Pancreas (tissue), 10 donors: Measurements from ENCODE around the gene AMPD3. TPM values are rescaled to one million over a fixed set of nuclear protein-coding genes. Genes with fewer than 3 reads are reported as not detected.

Experiments used
- ATAC-seq, 4 donors: fragments of 200-7000 bp; cut with Tn5 transposase; one replicate each; pipeline versions ENCODE4 v1.8.0 to v1.9.1; 2020; ENCODE audit warnings: mild to moderate bottlenecking in 4 of 4, moderate library complexity in 4 of 4
- DNase-seq, 6 donors: peaks; one replicate each; pipeline ENCODE4 v3.0.0-alpha.2; 2020
- FAIRE-seq: peaks from 2 replicates; lab custom pipeline; 2012; peaks lifted over from hg19 to GRCh38; lab: Jason Lieb, UNC
- H3K27ac ChIP-seq, 4 donors: fragments of 200-600 bp; sonication (generic); 1 replicate in 3 of 4; 2 replicates in 1 of 4; pipeline versions ENCODE4 v1.5.0 to v1.8.0; 2020
- H3K27me3 ChIP-seq, 4 donors: fragments of 200-600 bp; one replicate each; pipeline ENCODE4 v1.8.0; 2021
- H3K36me3 ChIP-seq, 3 donors: fragments of 200-600 bp; sonication (generic) in 1 of 3; one replicate each; pipeline versions ENCODE4 v1.5.0 to v1.8.0; 2020 to 2021
- H3K4me1 ChIP-seq, 3 donors: fragments of 200-600 bp; one replicate each; pipeline ENCODE4 v1.8.0; 2021
- H3K4me3 ChIP-seq, 4 donors: fragments of 200-600 bp; sonication (generic) in 2 of 4; one replicate each; pipeline versions ENCODE4 v1.5.0 to v1.8.0; 2020 to 2021
- H3K9me3 ChIP-seq, 4 donors: fragments of 200-600 bp; one replicate each; pipeline ENCODE4 v1.8.0; 2021
- CTCF ChIP-seq, 4 donors: fragments of 200-600 bp; sonication (generic) in 3 of 4; IDR thresholded peaks; one replicate each; pipeline versions ENCODE4 v1.5.0 to v1.8.0; 2021; ENCODE audit warnings: antibody characterized with exemption in 4 of 4
- WGBS, 2 donors: extraction: QIAGEN DNeasy Blood & Tissue Kit; methylation state at CpG; one replicate each; pipeline ENCODE4 v1.1.7; 2013; 5-methylcytosine and 5-hydroxymethylcytosine counted together
- intact Hi-C, 3 donors: fragments of 100-400 bp; cut with DNase I; formaldehyde crosslinking; loops; one replicate each; pipeline versions ENCODE4 v1.11.1 to v1.14.2; 2022
- polyA plus RNA-seq, 2 donors: library from polyadenylated mRNA; stranded (reverse); fragments of 200-250 nt; gene quantifications; one replicate each; pipeline ENCODE4 v1.2.3, GENCODE V29; 2013
- total RNA-seq, 6 donors: library from RNA; stranded (reverse); fragmentation: NEBNext Ultra II Directional in 4 of 6; extraction: Animal tissue kit (Norgen Biotek cat#: 25700) in 4 of 6; gene quantifications; one replicate each; pipeline versions ENCODE4 v1.2.1 to v1.2.4, GENCODE V29; 2021 to 2023
- donor health status: healthy with polysubstance abuse.
- donor health status: DM: no; HTN: no; CAD: no; lungs with moderate emphysema.
- donor health status: DM: no; HTN: no; CAD: no.
- donor health status: control.
- donor health status: control.
- donor health status: Bipolar disorder and iron deficiency.
- donor health status: DM: yes; HTN: yes; CAD: no.
- donor health status: DM: no; HTN: no; CAD: no.
- donor health status: DM: no; HTN: no; CAD: no.
- donor health status: DM: yes; HTN: yes; CAD: no.

Gene AMPD3
- total and polyA plus RNA-seq, 8 donors, result 2.7 to 10.0 (median 3.7) TPM

GRCh38 chr11:10481560-10482349 lies 26.7 kb downstream of the AMPD3 start:
- Histone ChIP-seq H3K36me3 (no peaks in the 10 kb centered on the region), H3K27me3 (no peaks in the 10 kb centered on the region), H3K4me1 (no peaks in the 10 kb centered on the region), H3K4me3 (no peak overlapping the region), H3K27ac (no peak overlapping the region), H3K9me3 (no peaks in the 10 kb centered on the region)
- no peak for TF ChIP-seq CTCF (IDR thresholded peaks at IDR 0.05)
- DNase-seq, result no peak
- intact Hi-C loops, result no loop called here
- FAIRE-seq, result no peak
- no peak for ATAC-seq
- WGBS, 2 donors, result 91 to 92% methylated on average over 16 of the region's 16 CpGs

- Histone ChIP-seq H3K9me3 (no peaks in the 10 kb centered on the region), H3K4me1 (no peaks in the 10 kb centered on the region), H3K27me3 (no peaks in the 10 kb centered on the region), H3K4me3 (no peak overlapping the region), H3K27ac (no peak overlapping the region), H3K36me3 (no peaks in the 10 kb centered on the region)
- DNase-seq (no peak), FAIRE-seq (no peak), ATAC-seq (no peak)
- intact Hi-C loops, result no loop called here
- TF ChIP-seq CTCF (IDR thresholded peaks at IDR 0.05), result no peak
- 89 to 100% methylated on average over 1 of the region's 1 CpG for WGBS, 2 donors
Observed at GRCh38 chr11:10483174-10483573, 28.1 kb downstream of the AMPD3 start.

- no peak for DNase-seq
- intact Hi-C loops, result no loop called here
- Histone ChIP-seq H3K4me3 (no peak overlapping the region), H3K27ac (no peak overlapping the region), H3K4me1 (no peaks in the 10 kb centered on the region), H3K27me3 (no peaks in the 10 kb centered on the region), H3K36me3 (no peaks in the 10 kb centered on the region), H3K9me3 (no peaks in the 10 kb centered on the region)
- ATAC-seq, result no peak
- FAIRE-seq, result no peak
- TF ChIP-seq CTCF (IDR thresholded peaks at IDR 0.05), result no peak
- 64 to 83% methylated on average over 3 of the region's 3 CpGs for WGBS, 2 donors
Observed at GRCh38 chr11:10483584-10483983, 28.5 kb downstream of the AMPD3 start.

- Histone ChIP-seq H3K4me1 (no peaks in the 10 kb centered on the region), H3K9me3 (no peaks in the 10 kb centered on the region), H3K36me3 (no peaks in the 10 kb centered on the region), H3K27me3 (no peaks in the 10 kb centered on the region), H3K4me3 (no peak overlapping the region), H3K27ac (no peak overlapping the region)
- TF ChIP-seq CTCF (IDR thresholded peaks at IDR 0.05), result no peak
- intact Hi-C loops, result no loop called here
- DNase-seq (no peak), ATAC-seq (no peak), FAIRE-seq (no peak)
- 92% methylated on average over 16 of the region's 16 CpGs for WGBS, 2 donors
Observed at GRCh38 chr11:10484461-10485180, 29.6 kb downstream of the AMPD3 start.

- Histone ChIP-seq H3K4me3 (no peak overlapping the region), H3K4me1 (no peaks in the 10 kb centered on the region), H3K27ac (no peak overlapping the region), H3K27me3 (no peaks in the 10 kb centered on the region), H3K36me3 (no peaks in the 10 kb centered on the region), H3K9me3 (no peaks in the 10 kb centered on the region)
- ATAC-seq (no peak), FAIRE-seq (no peak), DNase-seq (no peak)
- intact Hi-C loops, result no loop called here
- 43 to 50% methylated on average over 2 of the region's 2 CpGs for WGBS, 2 donors
- no peak for TF ChIP-seq CTCF (IDR thresholded peaks at IDR 0.05)
Observed at GRCh38 chr11:10485646-10486045, 30.6 kb downstream of the AMPD3 start.
